Astrocyte of the spinal cord (primary cell): ENCODE data around the gene RNF208.
"Not testable (repeated sequence)": the region's sequence is repeated elsewhere in the genome, so short reads cannot be mapped to it uniquely, and the experiment has no call there.

ENCODE experiments used
- DNase-seq: peaks from one replicate; pipeline ENCODE4 v3.0.0; 2011; ENCODE audit warnings: low read depth, low spot score
- H3K4me3 ChIP-seq: 2 replicates; pipeline ENCODE4 v1.5.1; 2011; ENCODE audit warnings: low read depth, mild to moderate bottlenecking, low read length, moderate library complexity
- in situ Hi-C: cut with HindIII; loops from 2 replicates; pipeline ENCODE4 v1.10.0; 2017; ENCODE audit warnings: low sequenced_read_pairs
- TF ChIP-seq, protein P1 (sequence below): IDR thresholded peaks from 2 replicates; pipeline ENCODE4 v1.5.1; 2012; ENCODE audit warnings: low read depth, mild to moderate bottlenecking, low read length, inconsistent platforms

RNF208 gene

GRCh38 chr9:137262909-137263285 is 40.9 kb upstream of the RNF208 start:
- TF ChIP-seq, protein P1, sequence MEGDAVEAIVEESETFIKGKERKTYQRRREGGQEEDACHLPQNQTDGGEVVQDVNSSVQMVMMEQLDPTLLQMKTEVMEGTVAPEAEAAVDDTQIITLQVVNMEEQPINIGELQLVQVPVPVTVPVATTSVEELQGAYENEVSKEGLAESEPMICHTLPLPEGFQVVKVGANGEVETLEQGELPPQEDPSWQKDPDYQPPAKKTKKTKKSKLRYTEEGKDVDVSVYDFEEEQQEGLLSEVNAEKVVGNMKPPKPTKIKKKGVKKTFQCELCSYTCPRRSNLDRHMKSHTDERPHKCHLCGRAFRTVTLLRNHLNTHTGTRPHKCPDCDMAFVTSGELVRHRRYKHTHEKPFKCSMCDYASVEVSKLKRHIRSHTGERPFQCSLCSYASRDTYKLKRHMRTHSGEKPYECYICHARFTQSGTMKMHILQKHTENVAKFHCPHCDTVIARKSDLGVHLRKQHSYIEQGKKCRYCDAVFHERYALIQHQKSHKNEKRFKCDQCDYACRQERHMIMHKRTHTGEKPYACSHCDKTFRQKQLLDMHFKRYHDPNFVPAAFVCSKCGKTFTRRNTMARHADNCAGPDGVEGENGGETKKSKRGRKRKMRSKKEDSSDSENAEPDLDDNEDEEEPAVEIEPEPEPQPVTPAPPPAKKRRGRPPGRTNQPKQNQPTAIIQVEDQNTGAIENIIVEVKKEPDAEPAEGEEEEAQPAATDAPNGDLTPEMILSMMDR = no peak
- H3K4me3 ChIP-seq = no peak overlapping the region
- no peak for DNase-seq
- in situ Hi-C loops = no loop called here

DNA sequence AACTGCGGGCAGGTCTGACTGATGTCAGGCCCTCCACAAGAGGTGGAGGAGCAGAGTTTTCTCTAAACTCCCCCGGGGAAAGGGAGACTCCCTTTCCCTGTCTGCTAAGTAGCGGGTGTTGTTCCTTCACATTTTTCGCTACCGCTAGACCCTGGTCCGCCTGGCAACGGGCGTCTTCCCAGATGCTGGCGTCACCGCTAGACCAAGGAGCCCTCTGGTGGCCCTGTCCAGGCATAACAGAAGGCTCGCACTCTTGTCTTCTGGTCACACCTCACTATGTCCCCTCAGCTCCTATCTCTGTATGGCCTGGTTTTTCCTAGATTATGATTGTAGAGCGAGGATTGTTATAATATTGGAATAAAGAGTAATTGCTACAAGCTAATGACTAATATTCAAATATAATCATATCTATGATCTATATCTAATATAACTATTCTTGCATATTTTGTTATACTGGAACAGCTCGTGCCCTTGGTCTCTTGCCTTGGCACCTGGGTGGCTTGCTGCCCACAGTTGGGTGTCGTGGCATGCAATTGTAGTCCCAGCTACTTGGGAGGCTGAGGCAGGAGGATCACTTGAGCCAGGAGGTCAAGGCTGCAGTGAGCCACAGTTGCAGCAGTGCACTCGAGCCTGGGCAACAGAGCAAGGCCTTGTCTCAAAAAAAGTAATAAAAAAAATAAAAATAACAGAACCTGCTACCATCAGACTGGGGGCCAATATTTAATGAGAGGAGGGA is 40.3 kb upstream of the RNF208 start:
- TF ChIP-seq, protein P1 = peak; percentile 40
- peak; percentile 43 for DNase-seq
- H3K4me3 ChIP-seq, in situ Hi-C loops: not testable (repeated sequence)

DNA sequence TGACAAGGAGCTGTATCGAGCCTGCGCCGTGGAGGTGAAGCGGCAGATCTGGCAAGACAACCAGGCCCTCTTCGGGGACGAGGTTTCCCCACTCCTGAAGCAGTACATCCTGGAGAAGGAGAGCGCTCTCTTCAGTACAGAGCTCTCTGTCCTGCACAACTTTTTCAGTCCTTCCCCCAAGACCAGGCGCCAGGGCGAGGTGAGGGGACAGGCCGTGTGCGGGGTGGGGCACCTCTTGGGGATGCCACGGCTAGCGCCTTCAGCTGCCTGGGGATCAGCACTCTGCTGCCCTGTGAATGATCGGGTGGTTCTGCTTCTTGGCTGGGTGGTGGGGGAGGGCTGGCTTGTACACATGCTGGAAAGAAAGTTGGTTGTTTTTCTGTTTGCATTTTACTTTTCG is 34.8 kb upstream of the RNF208 start:
- TF ChIP-seq, protein P1 = no peak
- no peak overlapping the region for H3K4me3 ChIP-seq
- DNase-seq = no peak
- in situ Hi-C loops = no loop called here

- no peak for DNase-seq
- in situ Hi-C loops = no loop called here
- H3K4me3 ChIP-seq = peak overlapping the region; percentile 89
- TF ChIP-seq, protein P1 = no peak
Observed at GRCh38 chr9:137256362-137256761, 34.3 kb upstream of the RNF208 start.

DNA sequence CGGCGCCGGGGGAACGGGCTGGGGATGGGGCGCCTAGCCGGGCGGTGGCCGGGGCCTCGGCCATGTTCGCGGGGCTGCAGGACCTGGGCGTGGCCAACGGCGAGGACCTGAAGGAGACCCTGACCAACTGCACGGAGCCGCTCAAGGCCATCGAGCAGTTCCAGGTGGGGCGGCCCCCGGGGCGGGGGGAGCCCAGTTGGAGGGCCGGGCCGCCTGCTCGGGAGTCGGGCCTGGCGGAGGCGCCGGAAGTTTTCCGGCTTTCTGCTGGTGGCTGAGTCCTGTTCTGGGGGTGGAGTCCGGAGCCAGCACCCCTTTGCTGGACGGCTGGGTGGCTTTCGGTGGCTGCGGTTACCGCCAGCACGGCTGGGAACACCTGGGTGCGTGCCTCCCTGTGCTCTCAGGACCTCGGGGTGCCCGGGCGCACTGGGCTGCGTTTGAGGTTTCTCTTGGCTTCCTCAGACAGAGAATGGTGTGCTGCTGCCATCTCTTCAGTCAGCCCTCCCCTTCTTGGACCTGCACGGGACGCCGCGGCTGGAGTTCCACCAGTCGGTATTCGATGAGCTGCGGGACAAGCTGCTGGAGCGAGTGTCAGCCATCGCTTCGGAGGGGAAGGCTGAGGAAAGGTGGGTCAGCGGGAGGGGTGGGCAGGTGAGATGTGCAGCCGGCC is 33.5 kb upstream of the RNF208 start:
- H3K4me3 ChIP-seq = peak overlapping the region; percentile 89
- TF ChIP-seq, protein P1 = no peak
- peak; percentile 45 for DNase-seq

DNA sequence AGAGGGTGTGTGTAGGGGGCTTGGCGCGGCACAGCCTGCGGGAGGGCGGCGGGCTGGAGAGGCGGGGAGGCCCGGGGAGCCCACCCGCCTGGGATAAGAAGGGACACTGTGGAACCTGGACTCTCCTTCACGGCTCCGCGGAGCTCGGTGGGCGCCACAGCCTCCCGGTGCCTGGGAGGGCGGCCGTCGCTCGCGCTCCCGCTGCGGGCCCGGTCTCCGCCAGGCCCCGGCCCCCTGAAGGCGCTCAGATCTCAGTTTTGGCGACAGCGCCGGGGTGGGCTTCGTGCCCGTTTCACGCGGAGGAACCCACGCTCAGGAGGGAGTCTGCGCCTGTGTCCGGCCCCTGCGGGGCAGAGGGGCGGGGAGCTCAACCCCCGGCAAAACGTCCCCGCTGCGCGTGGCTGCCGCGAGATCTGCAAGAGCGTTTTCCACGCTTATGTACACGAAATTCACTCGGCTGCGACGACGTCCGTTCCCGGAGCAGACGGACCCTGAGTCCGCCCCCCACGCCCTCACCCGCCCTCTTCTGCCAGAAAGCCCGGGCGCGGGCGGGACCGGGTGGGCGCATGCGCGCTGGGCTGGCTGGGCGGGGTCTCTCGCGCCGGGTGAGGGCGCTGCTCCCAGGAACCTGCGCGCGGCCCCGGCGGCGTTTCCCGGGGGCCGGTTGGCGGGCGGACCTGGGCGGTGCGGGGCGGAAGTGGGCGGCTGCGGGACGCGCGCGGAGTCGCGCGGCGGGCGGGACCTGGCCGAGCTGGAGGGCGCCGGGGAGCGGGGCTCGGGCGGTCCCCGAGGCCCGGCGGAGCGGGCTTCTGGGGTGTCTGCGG is 32.8 kb upstream of the RNF208 start, which contains the start of gene NELFB:
Gene NELFB (plus strand): TSS at position 704 of the 824 bp plus-strand sequence.
- in situ Hi-C loops = no loop called here
- TF ChIP-seq, protein P1 = no peak
- DNase-seq = peak; percentile 85

More for the DNA sequence above, 33.5 kb upstream of the RNF208 start:
- in situ Hi-C loops = no loop called here

More for the DNA sequence above, 32.8 kb upstream of the RNF208 start, which contains the start of gene NELFB:
- peak within 1 kb of the TSS; percentile 89 for H3K4me3 ChIP-seq
